Globus pallidus (tissue), 1 donor: ENCODE results near the gene MEF2A.

Experiments used
- DNase-seq: peaks from one replicate; pipeline ENCODE4 v3.0.0-alpha.2; 2015; ENCODE audit warnings: low spot score

The MEF2A gene

GRCh38 chr15:99706557-99707303 is 140.9 kb downstream of the MEF2A start:
- DNase-seq, result no peak

- DNase-seq, result no peak
These were observed 141.9 kb downstream of the MEF2A start for GRCh38 chr15:99707473-99708270.

- peak; percentile 46 for DNase-seq
These were observed 142.8 kb downstream of the MEF2A start for GRCh38 chr15:99708563-99708962.

- no peak for DNase-seq
These were observed 143.6 kb downstream of the MEF2A start for GRCh38 chr15:99709243-99709986.

GRCh38 chr15:99711625-99712024 is 145.8 kb downstream of the MEF2A start:
- DNase-seq, result no peak

- DNase-seq, result no peak
These were observed 146.6 kb downstream of the MEF2A start for GRCh38 chr15:99712415-99712814.

GRCh38 chr15:99716540-99717095 is 150.8 kb downstream of the MEF2A start:
- no peak for DNase-seq

GRCh38 chr15:99717161-99718009 is 151.6 kb downstream of the MEF2A start:
- no peak for DNase-seq

GRCh38 chr15:99718421-99718820 is 152.6 kb downstream of the MEF2A start:
- DNase-seq, result no peak

GRCh38 chr15:99719096-99719541 is 153.3 kb downstream of the MEF2A start:
- no peak for DNase-seq

GRCh38 chr15:99720533-99720932 is 154.7 kb downstream of the MEF2A start:
- DNase-seq, result no peak

- no peak for DNase-seq
These were observed 155.5 kb downstream of the MEF2A start for GRCh38 chr15:99721104-99721778.

- no peak for DNase-seq
These were observed 156.1 kb downstream of the MEF2A start for GRCh38 chr15:99721896-99722295.

GRCh38 chr15:99722406-99722805 is 156.6 kb downstream of the MEF2A start:
- DNase-seq, result no peak

GRCh38 chr15:99726333-99726732 is 160.5 kb downstream of the MEF2A start:
- DNase-seq, result no peak

GRCh38 chr15:99727330-99727729 is 161.5 kb downstream of the MEF2A start:
- no peak for DNase-seq

- no peak for DNase-seq
These were observed 161.9 kb downstream of the MEF2A start for GRCh38 chr15:99727733-99728132.

GRCh38 chr15:99728916-99729315 is 163.1 kb downstream of the MEF2A start:
- DNase-seq, result no peak

- no peak for DNase-seq
These were observed 163.5 kb downstream of the MEF2A start for GRCh38 chr15:99729327-99729726.

GRCh38 chr15:99729920-99730319 is 164.1 kb downstream of the MEF2A start:
- peak; percentile 70 for DNase-seq
